Measurements from ENCODE around the gene MCEE.
A peak's percentile ranks its signal among the peaks of the same experiment; 100 is the strongest.
"Not testable (repeated sequence)": the region's sequence is repeated elsewhere in the genome, so short reads cannot be mapped to it uniquely, and the experiment has no call there.

Gene MCEE

GRCh38 chr2:71130152-71130904, at the start of gene MCEE, which contains the start of gene MPHOSPH10:
Gene MCEE (minus strand): TSS chr2:71130229. CDS start chr2:71130219, 10 bp downstream.
Gene MPHOSPH10 (plus strand): TSS chr2:71130634. CDS start chr2:71130666, 32 bp downstream.
- DNase-seq (ENCODE audit: low read depth): peak; percentile 74

GRCh38 chr2:71178836-71179235, 48.8 kb upstream of the MCEE start:
- not testable (repeated sequence) for DNase-seq (ENCODE audit: low read depth)

GRCh38 chr2:71174207-71174606, 44.2 kb upstream of the MCEE start:
- DNase-seq (ENCODE audit: low read depth): no peak

- no peak for DNase-seq (ENCODE audit: low read depth)
Observed at GRCh38 chr2:71173096-71173495, 43.1 kb upstream of the MCEE start.

GRCh38 chr2:71166812-71167211, 36.8 kb upstream of the MCEE start:
- DNase-seq (ENCODE audit: low read depth): no peak

GRCh38 chr2:71157124-71157793, 27.2 kb upstream of the MCEE start:
- DNase-seq (ENCODE audit: low read depth): peak; percentile 31

- DNase-seq (ENCODE audit: low read depth): no peak
Observed at GRCh38 chr2:71156573-71156972, 26.5 kb upstream of the MCEE start.

- DNase-seq (ENCODE audit: low read depth): no peak
Observed at GRCh38 chr2:71155846-71156245, 25.8 kb upstream of the MCEE start.

- DNase-seq (ENCODE audit: low read depth): no peak
Observed at GRCh38 chr2:71154798-71155197, 24.8 kb upstream of the MCEE start.

GRCh38 chr2:71154279-71154678, 24.2 kb upstream of the MCEE start:
- DNase-seq (ENCODE audit: low read depth): no peak

GRCh38 chr2:71153585-71154224, 23.7 kb upstream of the MCEE start:
- DNase-seq (ENCODE audit: low read depth): no peak

- no peak for DNase-seq (ENCODE audit: low read depth)
Observed at GRCh38 chr2:71151620-71152019, 21.6 kb upstream of the MCEE start.

GRCh38 chr2:71150082-71150816, 20.2 kb upstream of the MCEE start:
- DNase-seq (ENCODE audit: low read depth): no peak

- no peak for DNase-seq (ENCODE audit: low read depth)
Observed at GRCh38 chr2:71148506-71149063, 18.6 kb upstream of the MCEE start.

- no peak for DNase-seq (ENCODE audit: low read depth)
Observed at GRCh38 chr2:71143782-71144181, 13.8 kb upstream of the MCEE start.

GRCh38 chr2:71136174-71136573, 6.1 kb upstream of the MCEE start:
- DNase-seq (ENCODE audit: low read depth): no peak

- no peak for DNase-seq (ENCODE audit: low read depth)
Observed at GRCh38 chr2:71133603-71134002, 3.6 kb upstream of the MCEE start.

GRCh38 chr2:71131387-71132166, 1.5 kb upstream of the MCEE start:
- DNase-seq (ENCODE audit: low read depth): not testable (repeated sequence)

- no peak for DNase-seq (ENCODE audit: low read depth)
Observed at GRCh38 chr2:71130905-71131244, 846 bp upstream of the MCEE start.

- DNase-seq (ENCODE audit: low read depth): no peak
Observed at GRCh38 chr2:71129902-71130151, 202 bp downstream of the MCEE start.

- no peak for DNase-seq (ENCODE audit: low read depth)
Observed at GRCh38 chr2:71129114-71129901, 721 bp downstream of the MCEE start.

All from stimulated activated CD8-positive, alpha-beta memory T cell treated with anti-CD3 and anti-CD28 coated beads, Interleukin-15, amount 100 ng/mL, for 24 hours (primary cell).